Gastroesophageal sphincter (tissue), 4 donors: ENCODE measurements around the gene SYNE1. TPM values are rescaled to one million over a fixed set of nuclear protein-coding genes. Genes with fewer than 3 reads are reported as not detected.
A peak's percentile ranks its signal among the peaks of the same experiment; 100 is the strongest.

Experiments used
- ATAC-seq: fragments of 150-250 bp; one replicate; pipeline ENCODE4 v1.9.1; 2016; ENCODE audit warnings: mild to moderate bottlenecking, moderate library complexity
- H3K27ac ChIP-seq, 4 donors: fragments of 200-600 bp; sonication (generic) in 3 of 4; 1 replicate in 3 of 4; 2 replicates in 1 of 4; pipeline ENCODE4 v1.5.1; 2016 to 2019
- H3K27me3 ChIP-seq: fragments of 200-600 bp; sonication (generic); one replicate; pipeline ENCODE4 v1.5.1; 2019
- H3K36me3 ChIP-seq, 2 donors: fragments of 200-600 bp; sonication (generic); one replicate each; pipeline ENCODE4 v1.5.1; 2019; ENCODE audit warnings: control low read depth in 1 of 2
- H3K4me1 ChIP-seq, 3 donors: fragments of 200-600 bp; sonication (generic); 1 replicate in 2 of 3; 2 replicates in 1 of 3; pipeline ENCODE4 v1.5.1; 2016 to 2019; ENCODE audit warnings: control low read depth in 2 of 3
- H3K4me3 ChIP-seq, 2 donors: fragments of 200-600 bp; sonication (generic); one replicate each; pipeline ENCODE4 v1.5.1; 2019; ENCODE audit warnings: mild to moderate bottlenecking in 1 of 2, moderate library complexity in 1 of 2
- H3K9me3 ChIP-seq, 3 donors: fragments of 200-600 bp; sonication (generic); one replicate each; pipeline ENCODE4 v1.5.1; 2017 to 2019; ENCODE audit warnings: control low read depth in 2 of 3
- EP300 ChIP-seq: sonication (generic); formaldehyde crosslinking; IDR thresholded peaks from one replicate; pipeline ENCODE4 v1.6.1; 2017; ENCODE audit warnings: antibody characterized with exemption, mild to moderate bottlenecking
- POLR2A ChIP-seq, 2 donors: fragments of 450-650 bp; IDR thresholded peaks; one replicate each; pipeline ENCODE4 v1.6.1; 2017; ENCODE audit warnings: antibody characterized with exemption in 2 of 2, mild to moderate bottlenecking in 2 of 2, moderate library complexity in 1 of 2
- POLR2AphosphoS5 ChIP-seq: sonication (generic); formaldehyde crosslinking; IDR thresholded peaks from one replicate; pipeline ENCODE4 v1.6.1; 2017; ENCODE audit warnings: antibody characterized with exemption
- WGBS, 2 donors: methylation state at CpG; one replicate each; pipeline ENCODE4 v1.1.5; 2018; ENCODE audit warnings: low coverage in 1 of 2; 5-methylcytosine and 5-hydroxymethylcytosine counted together
- total RNA-seq, 4 donors: library from RNA; depleted of rRNA; stranded (reverse); fragments of >200 nt; gene quantifications; one replicate each; pipeline ENCODE4 v1.1.0, GENCODE V29; 2016
- TF ChIP-seq, protein P1 (sequence below), 4 experiments: fragments of 200-600 bp in 2 of 4; fragments of 450-650 bp in 2 of 4; sonication (generic) in 1 of 4; IDR thresholded peaks; one replicate each; pipeline ENCODE4 v1.5.1; 2017 to 2019; ENCODE audit warnings: antibody characterized with exemption in 4 of 4, mild to moderate bottlenecking in 2 of 4, moderate library complexity in 2 of 4

The SYNE1 gene
- total RNA-seq, 4 donors from 2014 or later, result 160 to 268 (median 215) TPM

DNA sequence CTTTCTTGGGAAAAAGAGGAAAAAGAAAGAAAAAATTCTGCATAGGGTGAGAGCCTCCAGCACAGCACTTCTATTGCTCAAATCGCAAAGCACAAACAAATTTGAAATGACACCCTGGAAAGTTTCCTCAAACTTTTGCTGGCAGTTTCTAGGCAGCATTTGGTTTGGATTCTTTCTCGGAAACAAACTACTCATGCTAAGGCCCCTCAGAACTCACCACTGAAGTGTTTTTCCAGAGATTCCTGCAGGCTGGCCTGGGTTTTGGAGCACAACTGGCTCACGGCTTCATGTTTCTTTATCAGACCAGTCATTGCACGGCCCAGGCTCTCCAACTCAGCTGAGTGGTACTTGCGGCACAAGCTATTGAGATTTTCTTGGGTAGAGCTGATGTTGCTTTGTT, 237.8 kb downstream of the SYNE1 start:
- TF ChIP-seq, protein P1, sequence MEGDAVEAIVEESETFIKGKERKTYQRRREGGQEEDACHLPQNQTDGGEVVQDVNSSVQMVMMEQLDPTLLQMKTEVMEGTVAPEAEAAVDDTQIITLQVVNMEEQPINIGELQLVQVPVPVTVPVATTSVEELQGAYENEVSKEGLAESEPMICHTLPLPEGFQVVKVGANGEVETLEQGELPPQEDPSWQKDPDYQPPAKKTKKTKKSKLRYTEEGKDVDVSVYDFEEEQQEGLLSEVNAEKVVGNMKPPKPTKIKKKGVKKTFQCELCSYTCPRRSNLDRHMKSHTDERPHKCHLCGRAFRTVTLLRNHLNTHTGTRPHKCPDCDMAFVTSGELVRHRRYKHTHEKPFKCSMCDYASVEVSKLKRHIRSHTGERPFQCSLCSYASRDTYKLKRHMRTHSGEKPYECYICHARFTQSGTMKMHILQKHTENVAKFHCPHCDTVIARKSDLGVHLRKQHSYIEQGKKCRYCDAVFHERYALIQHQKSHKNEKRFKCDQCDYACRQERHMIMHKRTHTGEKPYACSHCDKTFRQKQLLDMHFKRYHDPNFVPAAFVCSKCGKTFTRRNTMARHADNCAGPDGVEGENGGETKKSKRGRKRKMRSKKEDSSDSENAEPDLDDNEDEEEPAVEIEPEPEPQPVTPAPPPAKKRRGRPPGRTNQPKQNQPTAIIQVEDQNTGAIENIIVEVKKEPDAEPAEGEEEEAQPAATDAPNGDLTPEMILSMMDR (IDR thresholded peaks at IDR 0.05), result no peak
- TF ChIP-seq POLR2AphosphoS5 (peak; percentile 32), POLR2A (IDR thresholded peaks at IDR 0.05) (no peak), EP300 (no peak)
- H3K4me1 ChIP-seq, result peaks cover 0 to 17% (median 5%) of the 10 kb centered on the region in 3 donors
- H3K9me3 ChIP-seq, result no peaks in the 10 kb centered on the region
- no peaks in the 10 kb centered on the region for H3K27me3 ChIP-seq
- peaks cover 0 to 4% of the 10 kb centered on the region in 2 donors for H3K36me3 ChIP-seq
- ATAC-seq, result peak; percentile 62
- H3K4me3 ChIP-seq, result no peak overlapping the region
- WGBS, 2 donors, result 28 to 54% methylated on average over 5 of the region's 5 CpGs
- peak overlapping the region; percentile 53 to 76 (median 66) for H3K27ac ChIP-seq

DNA sequence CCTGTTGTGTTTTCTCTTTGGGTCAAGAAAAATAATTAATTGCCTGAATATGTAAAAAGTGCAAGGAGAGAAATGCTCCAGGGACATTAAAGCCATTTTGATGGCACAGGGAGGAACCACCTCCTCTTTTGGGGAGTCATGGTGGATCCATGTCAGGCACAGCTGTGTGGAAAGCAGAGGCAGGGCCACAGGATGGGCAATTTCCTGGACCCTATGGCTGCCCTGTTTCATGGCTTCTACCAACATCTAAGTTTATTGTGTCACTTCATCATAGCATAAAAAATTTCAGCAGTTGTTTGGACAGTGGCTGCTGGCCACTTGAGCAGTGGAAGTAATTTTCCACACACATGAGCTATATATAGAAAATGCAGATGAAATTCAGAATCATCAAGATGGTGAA, 238.2 kb downstream of the SYNE1 start:
- peaks cover 0 to 4% of the 10 kb centered on the region in 2 donors for H3K36me3 ChIP-seq
- no peak overlapping the region for H3K4me3 ChIP-seq
- peaks cover 0 to 17% (median 5%) of the 10 kb centered on the region in 3 donors for H3K4me1 ChIP-seq
- peak overlapping the region in 3 of 4 donors; percentile 63 to 76 (median 70) for H3K27ac ChIP-seq
- ATAC-seq, result no peak
- H3K9me3 ChIP-seq, result no peaks in the 10 kb centered on the region
- H3K27me3 ChIP-seq, result no peaks in the 10 kb centered on the region
- TF ChIP-seq EP300, result no peak
- TF ChIP-seq, protein P1 (IDR thresholded peaks at IDR 0.05), result no peak
- no peak for TF ChIP-seq POLR2A (IDR thresholded peaks at IDR 0.05)
- TF ChIP-seq POLR2AphosphoS5, result no peak

DNA sequence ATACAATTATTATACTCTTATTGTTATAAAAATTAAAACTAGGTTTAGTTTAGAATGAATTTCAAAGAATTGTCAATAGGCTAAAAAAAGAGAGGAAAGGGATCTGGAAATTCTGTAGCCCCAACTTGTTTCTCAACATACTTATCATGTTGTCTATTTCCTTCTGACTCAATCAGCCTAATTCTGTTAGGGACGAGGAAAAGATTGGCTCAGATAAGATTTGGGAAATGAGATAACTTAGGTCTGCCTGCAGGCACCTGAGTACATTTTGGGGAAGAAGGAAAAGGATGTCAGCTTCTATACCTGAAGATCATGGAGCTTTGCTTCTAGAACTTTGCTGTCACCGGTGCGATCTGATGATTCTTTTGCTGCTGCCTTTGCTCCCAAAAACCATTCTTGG, 238.8 kb downstream of the SYNE1 start:
- H3K27ac ChIP-seq, result peak overlapping the region in 2 of 4 donors; percentile 63 to 70

DNA sequence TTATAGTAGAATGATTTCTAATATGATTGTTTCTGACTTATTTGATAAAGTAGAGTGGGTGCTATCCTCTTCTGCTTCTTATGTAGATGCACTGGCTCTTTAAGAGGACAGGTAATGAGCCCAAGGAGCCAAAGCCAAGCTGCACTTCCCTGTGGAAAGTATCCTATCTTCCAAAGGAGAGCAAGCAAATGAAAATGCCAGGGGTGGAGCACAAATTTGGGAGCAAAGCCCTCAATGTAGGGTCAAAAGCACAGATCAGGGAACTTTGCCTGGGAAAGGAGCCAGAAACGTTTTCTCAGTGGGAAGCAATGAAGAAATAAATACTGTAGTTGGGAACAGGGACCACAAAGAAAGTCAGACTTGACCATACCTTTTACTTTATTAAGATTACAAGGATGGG, 242.9 kb downstream of the SYNE1 start:
- no peak for ATAC-seq
- 23 to 27% methylated on average over 1 of the region's 1 CpG for WGBS, 2 donors
- peaks cover 0 to 10% (median 2%) of the 10 kb centered on the region in 3 donors for H3K4me1 ChIP-seq
- no peak overlapping the region for H3K27ac ChIP-seq
- H3K36me3 ChIP-seq, result peaks cover 0 to 17% of the 10 kb centered on the region in 2 donors
- no peak overlapping the region for H3K4me3 ChIP-seq
- TF ChIP-seq POLR2A (IDR thresholded peaks at IDR 0.05) (no peak), EP300 (no peak), POLR2AphosphoS5 (no peak)
- TF ChIP-seq, protein P1 (IDR thresholded peaks at IDR 0.05), result no peak
- H3K9me3 ChIP-seq, result no peaks in the 10 kb centered on the region
- no peaks in the 10 kb centered on the region for H3K27me3 ChIP-seq

More for the DNA sequence above, 238.8 kb downstream of the SYNE1 start:
- ATAC-seq, result no peak
- Histone ChIP-seq H3K9me3 (no peaks in the 10 kb centered on the region), H3K4me3 (no peak overlapping the region), H3K4me1 (peaks cover 0 to 17% (median 5%) of the 10 kb centered on the region in 3 donors), H3K36me3 (peaks cover 0 to 4% of the 10 kb centered on the region in 2 donors), H3K27me3 (no peaks in the 10 kb centered on the region)
- no peak for TF ChIP-seq POLR2AphosphoS5
- TF ChIP-seq POLR2A (IDR thresholded peaks at IDR 0.05), result no peak
- TF ChIP-seq, protein P1 (IDR thresholded peaks at IDR 0.05), result no peak
- TF ChIP-seq EP300, result no peak
- 85 to 96% methylated on average over 2 to 3 of the region's 3 CpGs for WGBS, 2 donors

DNA sequence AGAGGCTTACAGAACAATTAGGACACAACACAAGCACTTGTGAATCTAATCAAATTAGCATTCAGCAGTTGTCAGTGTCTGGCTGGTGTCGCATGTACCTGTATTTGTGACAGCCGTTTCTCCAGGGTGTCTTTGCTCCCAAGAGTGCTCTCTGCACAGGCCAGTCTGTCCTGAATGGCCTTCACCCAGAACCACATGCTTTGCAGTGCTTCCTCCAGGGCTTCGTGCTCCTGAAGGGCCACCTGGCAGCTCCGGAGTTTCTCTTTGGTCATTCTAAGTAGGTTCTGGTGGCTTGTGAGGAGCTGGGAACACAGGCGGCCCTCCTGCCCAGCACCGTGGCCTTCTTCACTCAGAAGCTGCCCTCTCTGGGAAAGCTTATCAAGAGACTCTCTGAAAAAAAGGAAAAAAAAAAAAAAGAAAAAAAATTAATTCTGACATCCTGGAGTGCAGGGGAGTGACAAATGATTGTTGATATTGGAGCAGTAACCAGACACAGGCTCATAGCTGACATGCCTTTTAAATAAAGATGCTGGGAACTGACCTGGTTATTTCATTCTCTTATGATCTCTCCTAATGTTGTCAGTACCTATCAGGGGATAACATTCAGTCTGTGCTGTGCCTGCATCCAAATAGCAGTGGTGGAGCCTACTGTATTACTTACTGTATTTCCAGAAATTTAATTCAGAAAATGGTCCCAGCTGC, 245.8 kb downstream of the SYNE1 start:
- no peak for ATAC-seq
- Histone ChIP-seq H3K9me3 (no peaks in the 10 kb centered on the region), H3K27me3 (no peaks in the 10 kb centered on the region), H3K4me1 (no peaks in the 10 kb centered on the region), H3K4me3 (no peak overlapping the region), H3K36me3 (peaks cover 0 to 14% of the 10 kb centered on the region in 2 donors), H3K27ac (peak overlapping the region in 2 of 4 donors; percentile 30 to 46)
- TF ChIP-seq EP300, result no peak
- no peak for TF ChIP-seq POLR2A (IDR thresholded peaks at IDR 0.05)
- TF ChIP-seq POLR2AphosphoS5, result no peak
- TF ChIP-seq, protein P1 (IDR thresholded peaks at IDR 0.05), result no peak
- WGBS, 2 donors, result 85 to 90% methylated on average over 2 to 4 of the region's 6 CpGs
